AG10803 (cell line): ENCODE results near the gene PAN2.

Experiments used
- DNase-seq: peaks from one replicate; pipeline ENCODE4 v3.0.0; 2010; ENCODE audit warnings: low read depth
- H3K4me3 ChIP-seq: 2 replicates; pipeline ENCODE4 v1.5.1; 2011; ENCODE audit warnings: mild to moderate bottlenecking, low read length, control low read depth
- CTCF ChIP-seq: conservative IDR thresholded peaks from 2 replicates; pipeline ENCODE4 v1.5.1; 2011; ENCODE audit warnings: mild to moderate bottlenecking, low read length, control low read depth, inconsistent platforms

Gene PAN2

GRCh38 chr12:56374726-56375597, 41.2 kb upstream of the PAN2 start:
- no peak for TF ChIP-seq CTCF
- H3K4me3 ChIP-seq = no peak overlapping the region
- DNase-seq = no peak

DNA sequence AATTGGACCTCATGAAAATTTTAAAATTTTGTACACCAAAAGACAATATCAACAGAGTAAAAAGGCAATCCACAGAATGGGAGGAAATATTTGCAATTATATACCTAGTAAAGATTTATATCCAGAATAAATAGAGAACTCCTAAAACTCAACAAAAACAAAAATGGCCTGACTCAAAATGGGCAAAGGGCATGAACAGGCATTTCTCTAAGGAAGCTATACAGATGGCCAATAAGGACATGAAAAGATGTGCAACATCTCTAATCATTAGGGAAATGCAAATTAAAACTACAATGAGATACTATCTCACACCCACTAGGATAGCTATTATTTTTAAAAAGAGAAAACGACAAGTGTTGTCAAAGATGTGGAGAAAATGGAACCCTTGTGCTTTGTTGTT, 39.7 kb upstream of the PAN2 start:
- no peak overlapping the region for H3K4me3 ChIP-seq
- TF ChIP-seq CTCF = no peak
- no peak for DNase-seq

DNA sequence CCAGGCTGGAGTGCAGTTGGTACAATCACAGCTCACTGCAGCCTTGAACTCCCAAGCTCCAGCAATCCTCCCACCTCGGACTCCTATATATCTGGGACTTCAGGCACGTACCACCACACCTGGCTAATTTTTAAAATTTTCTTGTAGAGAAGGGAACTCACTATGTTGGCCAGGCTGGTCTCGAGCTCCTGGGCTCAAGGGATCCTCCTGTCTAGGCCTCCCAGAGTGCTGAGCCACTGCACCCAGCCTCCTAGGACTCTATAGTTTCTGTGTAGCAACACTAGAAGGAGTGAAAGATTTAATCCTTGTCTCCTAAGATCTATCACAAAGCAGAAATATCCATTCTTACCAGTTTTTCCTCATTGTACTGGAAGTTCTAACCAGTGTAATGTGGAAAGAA, 33.1 kb upstream of the PAN2 start:
- no peak for TF ChIP-seq CTCF
- H3K4me3 ChIP-seq = no peak overlapping the region
- no peak for DNase-seq

GRCh38 chr12:56362130-56363059, 28.6 kb upstream of the PAN2 start, which contains the start of gene APOF:
TSS of gene APOF (minus strand) at chr12:56362857. CDS start at chr12:56362745, 112 bp downstream.
- no peak within 1 kb of the TSS for H3K4me3 ChIP-seq
- DNase-seq = no peak
- no peak for TF ChIP-seq CTCF

- no peak for TF ChIP-seq CTCF
- H3K4me3 ChIP-seq = no peak overlapping the region
- no peak for DNase-seq
These were observed 27.8 kb upstream of the PAN2 start for GRCh38 chr12:56361487-56362129.

GRCh38 chr12:56359851-56360767, 26.3 kb upstream of the PAN2 start, which contains the start of gene STAT2:
TSS of gene STAT2 (minus strand) at chr12:56360107. CDS start at chr12:56356571, 3,536 bp downstream.
- TF ChIP-seq CTCF = no peak
- H3K4me3 ChIP-seq = peak within 1 kb of the TSS; percentile 99
- DNase-seq = peak; percentile 100
